GM21367 (cell line): ENCODE results near the gene SPNS1.
"Not testable (repeated sequence)": the region's sequence is repeated elsewhere in the genome, so short reads cannot be mapped to it uniquely, and the experiment has no call there.

Experiments
- ATAC-seq: cut with Tn5 transposase; IDR thresholded peaks from one replicate; pipeline ENCODE4 v1.9.1; 2021; ENCODE audit not compliant: unreplicated experiment

The SPNS1 gene

GRCh38 chr16:28974437-28975157, at the start of gene SPNS1:
Gene SPNS1, plus strand, starts transcription at chr16:28974778. Its CDS starts 374 bp downstream, at chr16:28975152.
- ATAC-seq: peak; percentile 74

- ATAC-seq: peak; percentile 16
Observed at GRCh38 chr16:28925386-28926228, 49.0 kb upstream of the SPNS1 start.

- not testable (repeated sequence) for ATAC-seq
Observed at GRCh38 chr16:28926284-28926683, 48.3 kb upstream of the SPNS1 start.

- no peak for ATAC-seq
Observed at GRCh38 chr16:28927815-28928214, 46.8 kb upstream of the SPNS1 start.

GRCh38 chr16:28930203-28930602, 44.4 kb upstream of the SPNS1 start:
- ATAC-seq: no peak

GRCh38 chr16:28930652-28931051, 43.9 kb upstream of the SPNS1 start:
- ATAC-seq: no peak

- ATAC-seq: no peak
Observed at GRCh38 chr16:28931801-28932225, 42.8 kb upstream of the SPNS1 start, which contains the start of gene CD19. Gene CD19, plus strand, starts transcription at chr16:28931971. Its CDS starts 30 bp downstream, at chr16:28932001.

GRCh38 chr16:28932339-28933141, 42.0 kb upstream of the SPNS1 start:
- no peak for ATAC-seq

- no peak for ATAC-seq
Observed at GRCh38 chr16:28933171-28933570, 41.4 kb upstream of the SPNS1 start.

GRCh38 chr16:28935346-28935745, 39.2 kb upstream of the SPNS1 start:
- ATAC-seq: no peak

- peak; percentile 58 for ATAC-seq
Observed at GRCh38 chr16:28935924-28936783, 38.4 kb upstream of the SPNS1 start.

GRCh38 chr16:28936784-28937155, 37.8 kb upstream of the SPNS1 start:
- no peak for ATAC-seq

- ATAC-seq: no peak
Observed at GRCh38 chr16:28937222-28937876, 37.2 kb upstream of the SPNS1 start.

- no peak for ATAC-seq
Observed at GRCh38 chr16:28938721-28939120, 35.9 kb upstream of the SPNS1 start.

- not testable (repeated sequence) for ATAC-seq
Observed at GRCh38 chr16:28939825-28940224, 34.8 kb upstream of the SPNS1 start.

- no peak for ATAC-seq
Observed at GRCh38 chr16:28943281-28943680, 31.3 kb upstream of the SPNS1 start.

GRCh38 chr16:28946681-28947080, 27.9 kb upstream of the SPNS1 start:
- ATAC-seq: no peak

- peak; percentile 87 for ATAC-seq
Observed at GRCh38 chr16:28950648-28951409, 23.7 kb upstream of the SPNS1 start, which contains the start of gene NFATC2IP. Gene NFATC2IP, plus strand, starts transcription at chr16:28950937. Its CDS starts 75 bp downstream, at chr16:28951012.

GRCh38 chr16:28951410-28951943, 23.1 kb upstream of the SPNS1 start:
- ATAC-seq: no peak
